HepG2 (cell line): ENCODE data around the gene GALNT16. TPM values are rescaled to one million over a fixed set of nuclear protein-coding genes. Genes with fewer than 3 reads are reported as not detected.

Experiments
- ATM ChIP-seq: fragments of 450-650 bp; IDR thresholded peaks from 2 replicates; pipeline ENCODE4 v1.7.1; 2017; ENCODE audit warnings: mild to moderate bottlenecking, borderline replicate concordance
- HMG20B ChIP-seq: conservative IDR thresholded peaks from 2 replicates; pipeline ENCODE4 v1.6.1; 2016; ENCODE audit warnings: missing genetic modification reagents, missing compliant biosample characterization
- HNRNPLL ChIP-seq: fragments of 200-400 bp; formaldehyde crosslinking; IDR thresholded peaks from 2 replicates; pipeline ENCODE4 v1.6.1; 2017; ENCODE audit warnings: mild to moderate bottlenecking, low read depth, low read length; ENCODE audit not compliant: poor library complexity, severe bottlenecking
- MEIS2 ChIP-seq: sonication (generic); formaldehyde crosslinking; IDR thresholded peaks from 2 replicates; pipeline ENCODE4 v1.9.0; 2021; ENCODE audit warnings: mild to moderate bottlenecking, missing genetic modification reagents
- RBM22 ChIP-seq: fragments of 200-400 bp; formaldehyde crosslinking; optimal IDR thresholded peaks from 2 replicates; pipeline ENCODE3; 2017; ENCODE audit warnings: mild to moderate bottlenecking, low read length, moderate library complexity
- TGIF2 ChIP-seq: IDR thresholded peaks from 2 replicates; pipeline ENCODE4 v1.6.1; 2016; ENCODE audit warnings: control low read depth, missing compliant biosample characterization
- ZMYM2 ChIP-seq: sonication (generic); formaldehyde crosslinking; IDR thresholded peaks from 2 replicates; pipeline ENCODE4 v1.8.0; 2022; ENCODE audit warnings: mild to moderate bottlenecking, missing genetic modification reagents
- ZMYM4 ChIP-seq: sonication (generic); formaldehyde crosslinking; IDR thresholded peaks from 2 replicates; pipeline ENCODE4 v1.8.1; 2023; ENCODE audit warnings: mild to moderate bottlenecking, missing genetic modification reagents
- ZNF12 ChIP-seq: sonication (generic); formaldehyde crosslinking; IDR thresholded peaks from 2 replicates; pipeline ENCODE4 v1.5.0; 2020; ENCODE audit warnings: missing genetic modification reagents
- ZNF318 ChIP-seq: sonication (generic); formaldehyde crosslinking; IDR thresholded peaks from 2 replicates; pipeline ENCODE4 v1.4.0; 2020; ENCODE audit warnings: mild to moderate bottlenecking, missing genetic modification reagents
- ZNF501 ChIP-seq: sonication (generic); formaldehyde crosslinking; IDR thresholded peaks from 2 replicates; pipeline ENCODE4 v1.5.1; 2020; ENCODE audit warnings: mild to moderate bottlenecking, moderate library complexity, missing genetic modification reagents
- ZNF746 ChIP-seq: sonication (generic); formaldehyde crosslinking; IDR thresholded peaks from 2 replicates; pipeline ENCODE4 v1.8.0; 2022; ENCODE audit warnings: mild to moderate bottlenecking, missing genetic modification reagents
- polyA plus RNA-seq, 8 experiments: library from polyadenylated mRNA; depleted of rRNA in 3 of 8; stranded (reverse) in 7 of 8; unstranded in 1 of 8; fragments of >200 nt; fragmentation: Illumina TruSeq in 4 of 8; extraction: Trizol in 4 of 8; gene quantifications; 2 replicates each; pipeline versions ENCODE4 v1.2.1 to v1.2.3, GENCODE V29; 2011 to 2016; ENCODE audit warnings: low read depth in 4 of 8, missing spikeins in 1 of 8, mixed read lengths in 1 of 8; ENCODE audit not compliant: insufficient read depth in 1 of 8
- total RNA-seq, 5 experiments: library from RNA; depleted of rRNA; stranded (reverse); fragments of >200 nt; fragmentation: Illumina TruSeq; extraction: Trizol; gene quantifications; 2 replicates each; pipeline ENCODE4 v1.2.3, GENCODE V29; 2016; ENCODE audit warnings: low read depth in 1 of 5
- TF ChIP-seq, protein P1 (sequence below): sonication (generic); formaldehyde crosslinking; IDR thresholded peaks from 2 replicates; pipeline ENCODE4 v1.4.0; 2020; ENCODE audit warnings: missing genetic modification reagents, borderline replicate concordance
- TF ChIP-seq, protein P2 (sequence below): sonication (generic); formaldehyde crosslinking; IDR thresholded peaks from 2 replicates; pipeline ENCODE4 v1.4.0; 2020; ENCODE audit warnings: missing genetic modification reagents

Gene GALNT16
- total and polyA plus RNA-seq, 2 of the 13 experiments (the other 11 are each of a cell fraction or from before 2014, with no cell fraction given) = 0.54 to 0.82 TPM

- peak; percentile 39 for TF ChIP-seq ZNF746 (CRISPR knock-in tag)
- TF ChIP-seq, protein P1, sequence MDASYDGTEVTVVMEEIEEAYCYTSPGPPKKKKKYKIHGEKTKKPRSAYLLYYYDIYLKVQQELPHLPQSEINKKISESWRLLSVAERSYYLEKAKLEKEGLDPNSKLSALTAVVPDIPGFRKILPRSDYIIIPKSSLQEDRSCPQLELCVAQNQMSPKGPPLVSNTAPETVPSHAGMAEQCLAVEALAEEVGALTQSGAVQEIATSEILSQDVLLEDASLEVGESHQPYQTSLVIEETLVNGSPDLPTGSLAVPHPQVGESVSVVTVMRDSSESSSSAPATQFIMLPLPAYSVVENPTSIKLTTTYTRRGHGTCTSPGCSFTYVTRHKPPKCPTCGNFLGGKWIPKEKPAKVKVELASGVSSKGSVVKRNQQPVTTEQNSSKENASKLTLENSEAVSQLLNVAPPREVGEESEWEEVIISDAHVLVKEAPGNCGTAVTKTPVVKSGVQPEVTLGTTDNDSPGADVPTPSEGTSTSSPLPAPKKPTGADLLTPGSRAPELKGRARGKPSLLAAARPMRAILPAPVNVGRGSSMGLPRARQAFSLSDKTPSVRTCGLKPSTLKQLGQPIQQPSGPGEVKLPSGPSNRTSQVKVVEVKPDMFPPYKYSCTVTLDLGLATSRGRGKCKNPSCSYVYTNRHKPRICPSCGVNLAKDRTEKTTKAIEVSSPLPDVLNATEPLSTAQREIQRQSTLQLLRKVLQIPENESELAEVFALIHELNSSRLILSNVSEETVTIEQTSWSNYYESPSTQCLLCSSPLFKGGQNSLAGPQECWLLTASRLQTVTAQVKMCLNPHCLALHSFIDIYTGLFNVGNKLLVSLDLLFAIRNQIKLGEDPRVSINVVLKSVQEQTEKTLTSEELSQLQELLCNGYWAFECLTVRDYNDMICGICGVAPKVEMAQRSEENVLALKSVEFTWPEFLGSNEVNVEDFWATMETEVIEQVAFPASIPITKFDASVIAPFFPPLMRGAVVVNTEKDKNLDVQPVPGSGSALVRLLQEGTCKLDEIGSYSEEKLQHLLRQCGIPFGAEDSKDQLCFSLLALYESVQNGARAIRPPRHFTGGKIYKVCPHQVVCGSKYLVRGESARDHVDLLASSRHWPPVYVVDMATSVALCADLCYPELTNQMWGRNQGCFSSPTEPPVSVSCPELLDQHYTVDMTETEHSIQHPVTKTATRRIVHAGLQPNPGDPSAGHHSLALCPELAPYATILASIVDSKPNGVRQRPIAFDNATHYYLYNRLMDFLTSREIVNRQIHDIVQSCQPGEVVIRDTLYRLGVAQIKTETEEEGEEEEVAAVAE = peak; percentile 51; the same call in 1 of the 2 replicates
- TF ChIP-seq MEIS2 (CRISPR knock-in tag) = peak; percentile 29; the same call in 1 of the 2 replicates
- TF ChIP-seq, protein P2, sequence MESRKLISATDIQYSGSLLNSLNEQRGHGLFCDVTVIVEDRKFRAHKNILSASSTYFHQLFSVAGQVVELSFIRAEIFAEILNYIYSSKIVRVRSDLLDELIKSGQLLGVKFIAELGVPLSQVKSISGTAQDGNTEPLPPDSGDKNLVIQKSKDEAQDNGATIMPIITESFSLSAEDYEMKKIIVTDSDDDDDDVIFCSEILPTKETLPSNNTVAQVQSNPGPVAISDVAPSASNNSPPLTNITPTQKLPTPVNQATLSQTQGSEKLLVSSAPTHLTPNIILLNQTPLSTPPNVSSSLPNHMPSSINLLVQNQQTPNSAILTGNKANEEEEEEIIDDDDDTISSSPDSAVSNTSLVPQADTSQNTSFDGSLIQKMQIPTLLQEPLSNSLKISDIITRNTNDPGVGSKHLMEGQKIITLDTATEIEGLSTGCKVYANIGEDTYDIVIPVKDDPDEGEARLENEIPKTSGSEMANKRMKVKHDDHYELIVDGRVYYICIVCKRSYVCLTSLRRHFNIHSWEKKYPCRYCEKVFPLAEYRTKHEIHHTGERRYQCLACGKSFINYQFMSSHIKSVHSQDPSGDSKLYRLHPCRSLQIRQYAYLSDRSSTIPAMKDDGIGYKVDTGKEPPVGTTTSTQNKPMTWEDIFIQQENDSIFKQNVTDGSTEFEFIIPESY = peak; percentile 7; the same call in 1 of the 2 replicates
- TF ChIP-seq ZMYM4 = peak; percentile 72
- TF ChIP-seq ATM = no peak
- TF ChIP-seq ZMYM2 (CRISPR knock-in tag) = 0 out of 2 replicates have a peak, but pooled peaks have one; percentile 12
- TF ChIP-seq RBM22 = no peak
- TF ChIP-seq ZNF12 (CRISPR knock-in tag) = peak; percentile 9
- TF ChIP-seq ZNF318 (CRISPR knock-in tag) = 0 out of 2 replicates have a peak, but pooled peaks have one; percentile 45
- peak; percentile 65; the same call in 1 of the 2 replicates for TF ChIP-seq ZNF501 (CRISPR knock-in tag)
- peak; percentile 1; the same call in 1 of the 2 replicates for TF ChIP-seq HMG20B (CRISPR knock-in tag)
- no peak; the same call in none of the 2 replicates for TF ChIP-seq TGIF2 (CRISPR knock-in tag)
- peak; percentile 47 for TF ChIP-seq HNRNPLL
Observed at GRCh38 chr14:69398053-69398817, 138.3 kb downstream of the GALNT16 start, which contains the start of the genes ERH and SLC39A9 (continued).
